Epithelial cell of proximal tubule (primary cell): ENCODE data around the gene GJD3. TPM values are rescaled to one million over a fixed set of nuclear protein-coding genes. Genes with fewer than 3 reads are reported as not detected.
"Not testable (repeated sequence)": the region's sequence is repeated elsewhere in the genome, so short reads cannot be mapped to it uniquely, and the experiment has no call there.

Experiments
- DNase-seq: peaks from one replicate; pipeline ENCODE4 v3.0.0-alpha.2; 2011; ENCODE audit warnings: low read depth
- H3K4me3 ChIP-seq: 2 replicates; pipeline ENCODE4 v1.5.1; 2011; ENCODE audit warnings: low read depth, mild to moderate bottlenecking, low read length
- total RNA-seq: library from RNA; depleted of rRNA; stranded (reverse); fragments of >200 nt; gene quantifications from 2 replicates; pipeline ENCODE4 v1.2.3, GENCODE V29; 2015
- TF ChIP-seq, protein P1 (sequence below): conservative IDR thresholded peaks from 2 replicates; pipeline ENCODE4 v1.5.1; 2012; ENCODE audit warnings: low read depth, mild to moderate bottlenecking, low read length

GJD3 gene
- 0.58 TPM in 1 of 2 replicates, not detected in the other for total RNA-seq

DNA sequence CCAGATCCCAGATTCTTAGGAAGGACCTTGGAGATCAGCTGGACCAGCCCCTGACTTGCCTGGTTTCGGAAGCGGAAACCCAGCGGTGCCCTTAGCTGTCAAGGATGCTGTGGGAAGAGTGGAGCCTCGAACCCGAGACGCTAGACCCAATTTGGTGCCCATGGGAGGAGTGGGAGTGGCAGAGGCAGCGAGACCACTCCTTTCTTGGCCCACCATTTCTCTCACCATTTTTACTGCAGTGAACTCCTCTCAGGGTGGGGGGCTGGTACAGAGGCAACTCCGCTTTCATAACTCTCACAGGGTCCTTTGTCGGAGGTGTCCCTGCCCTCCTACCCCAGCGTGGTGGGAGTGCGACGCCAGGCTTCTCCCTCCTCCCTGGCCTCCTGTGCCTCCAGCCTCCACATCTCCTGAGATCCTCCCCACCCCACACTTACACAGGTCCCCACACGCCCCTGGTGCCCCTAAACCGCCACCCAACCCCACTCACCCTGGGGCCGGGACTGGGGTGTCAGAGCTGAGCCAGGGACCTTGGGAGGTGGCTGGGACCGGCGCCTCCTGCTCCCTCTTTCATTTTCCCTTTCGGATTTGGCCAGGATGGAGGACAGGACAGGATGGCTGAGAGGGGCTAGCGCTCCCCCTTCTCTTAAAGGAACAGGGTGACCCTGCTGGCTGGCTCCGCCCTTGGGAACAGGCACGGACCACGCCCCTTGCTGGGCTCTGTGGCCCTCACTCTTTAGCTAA is at the start of gene GJD3:
Gene GJD3 (minus strand): TSS at position 617 of the 741 bp plus-strand sequence. CDS start 922 bp downstream, outside the sequence.
- H3K4me3 ChIP-seq = peak within 1 kb of the TSS; percentile 58
- no peak for DNase-seq
- TF ChIP-seq, protein P1, sequence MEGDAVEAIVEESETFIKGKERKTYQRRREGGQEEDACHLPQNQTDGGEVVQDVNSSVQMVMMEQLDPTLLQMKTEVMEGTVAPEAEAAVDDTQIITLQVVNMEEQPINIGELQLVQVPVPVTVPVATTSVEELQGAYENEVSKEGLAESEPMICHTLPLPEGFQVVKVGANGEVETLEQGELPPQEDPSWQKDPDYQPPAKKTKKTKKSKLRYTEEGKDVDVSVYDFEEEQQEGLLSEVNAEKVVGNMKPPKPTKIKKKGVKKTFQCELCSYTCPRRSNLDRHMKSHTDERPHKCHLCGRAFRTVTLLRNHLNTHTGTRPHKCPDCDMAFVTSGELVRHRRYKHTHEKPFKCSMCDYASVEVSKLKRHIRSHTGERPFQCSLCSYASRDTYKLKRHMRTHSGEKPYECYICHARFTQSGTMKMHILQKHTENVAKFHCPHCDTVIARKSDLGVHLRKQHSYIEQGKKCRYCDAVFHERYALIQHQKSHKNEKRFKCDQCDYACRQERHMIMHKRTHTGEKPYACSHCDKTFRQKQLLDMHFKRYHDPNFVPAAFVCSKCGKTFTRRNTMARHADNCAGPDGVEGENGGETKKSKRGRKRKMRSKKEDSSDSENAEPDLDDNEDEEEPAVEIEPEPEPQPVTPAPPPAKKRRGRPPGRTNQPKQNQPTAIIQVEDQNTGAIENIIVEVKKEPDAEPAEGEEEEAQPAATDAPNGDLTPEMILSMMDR = no peak

- not testable (repeated sequence) for DNase-seq, H3K4me3 ChIP-seq
These were observed 49.8 kb upstream of the GJD3 start for GRCh38 chr17:40414312-40414711.

GRCh38 chr17:40412880-40413279 is 48.3 kb upstream of the GJD3 start:
- DNase-seq = no peak
- TF ChIP-seq, protein P1 = no peak
- H3K4me3 ChIP-seq = no peak overlapping the region

DNA sequence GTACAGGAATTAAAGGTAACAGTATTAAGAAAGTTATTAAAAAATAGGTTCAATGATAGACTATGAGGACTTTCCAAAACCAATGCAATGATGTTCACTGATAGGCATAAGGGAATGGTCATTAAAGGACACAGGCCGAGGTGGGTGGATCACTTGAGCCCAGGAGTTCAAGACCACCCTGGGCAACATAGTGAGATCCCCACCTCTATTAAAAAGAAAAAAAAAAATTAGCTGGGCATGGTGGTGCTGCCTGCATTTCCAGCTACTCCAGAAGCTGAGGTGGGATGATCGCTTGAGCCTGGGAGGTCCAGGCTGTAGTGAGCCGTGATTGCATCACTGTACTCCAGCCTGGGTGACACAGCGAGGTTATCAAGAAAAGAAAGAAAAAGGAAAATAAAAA is 47.3 kb upstream of the GJD3 start:
- no peak for DNase-seq
- H3K4me3 ChIP-seq = no peak overlapping the region
- TF ChIP-seq, protein P1 = no peak

DNA sequence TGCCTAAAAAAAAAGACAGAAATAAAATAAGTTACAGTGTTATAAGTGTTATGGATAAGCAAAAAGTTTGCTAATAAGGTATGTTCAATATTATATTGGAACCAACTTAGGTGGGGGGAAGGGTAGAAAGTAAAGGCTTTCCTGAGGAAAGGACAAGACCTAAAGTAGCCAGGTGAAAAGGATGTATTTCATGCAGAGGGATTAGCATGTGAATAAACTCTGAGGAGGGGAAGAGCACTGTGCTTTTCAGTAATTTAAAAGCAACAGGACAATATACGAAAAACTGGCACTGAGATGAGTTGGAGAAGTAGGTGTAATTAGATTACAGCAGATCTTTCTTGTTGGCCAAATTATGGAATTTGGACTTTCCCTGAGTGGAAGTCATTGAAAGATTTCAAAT is 45.5 kb upstream of the GJD3 start:
- TF ChIP-seq, protein P1 = no peak
- no peak overlapping the region for H3K4me3 ChIP-seq
- DNase-seq = no peak

DNA sequence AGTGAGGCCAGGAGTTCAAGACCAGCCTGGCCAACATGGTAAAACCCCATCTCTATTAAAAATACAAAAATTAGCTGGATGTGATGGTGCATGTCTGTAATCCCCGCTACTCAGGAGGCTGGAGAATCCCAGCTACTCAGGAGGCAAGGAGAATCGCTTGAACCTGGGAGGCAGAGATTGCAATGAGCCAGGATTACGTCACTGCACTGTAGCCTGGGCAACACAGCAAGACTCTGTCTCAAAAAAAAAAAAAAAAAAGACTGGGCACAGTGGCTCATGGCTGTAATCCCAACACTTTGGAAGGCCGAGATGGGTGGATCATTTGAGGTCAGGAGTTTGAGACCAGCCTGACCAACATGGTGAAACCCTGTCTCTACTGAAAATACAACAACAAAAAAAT is 45.0 kb upstream of the GJD3 start:
- DNase-seq, H3K4me3 ChIP-seq: not testable (repeated sequence)

- DNase-seq = no peak
- no peak overlapping the region for H3K4me3 ChIP-seq
- TF ChIP-seq, protein P1 = no peak
These were observed 42.9 kb upstream of the GJD3 start for GRCh38 chr17:40407460-40407859.

DNA sequence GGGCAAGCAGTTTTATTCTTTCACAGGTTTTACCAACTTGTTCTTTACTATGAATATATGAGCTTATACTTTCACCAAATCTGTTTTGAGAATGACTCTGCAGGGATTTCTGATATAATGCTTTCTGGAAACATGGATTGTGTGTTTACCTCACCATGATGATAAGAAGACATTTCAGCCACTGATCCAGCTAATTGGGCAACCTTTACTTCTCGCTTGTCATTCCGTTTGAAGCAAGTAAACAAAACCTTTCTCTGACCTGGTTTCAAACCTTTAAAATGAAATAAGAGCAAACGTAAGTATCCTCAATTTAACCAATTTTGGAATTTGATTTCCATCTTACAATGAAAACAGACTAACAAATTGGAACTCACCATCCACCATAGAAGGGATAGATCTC is 39.5 kb upstream of the GJD3 start:
- TF ChIP-seq, protein P1 = no peak
- no peak for DNase-seq
- H3K4me3 ChIP-seq = no peak overlapping the region
